Effector memory CD4-positive, alpha-beta T cell (primary cell): ENCODE data around the gene GET3.

Experiments
- DNase-seq, 3 donors: peaks; one replicate each; pipeline ENCODE4 v3.0.0-alpha.2; 2020
- H3K27ac ChIP-seq: 2 replicates; pipeline ENCODE4 v1.7.0; 2013; ENCODE audit warnings: mild to moderate bottlenecking, low read length, moderate library complexity; ENCODE audit not compliant: insufficient read depth, poor library complexity, severe bottlenecking
- H3K27me3 ChIP-seq: replicated peaks from 2 replicates; pipeline ENCODE4 v1.7.0; 2013; ENCODE audit warnings: mild to moderate bottlenecking, low read length; ENCODE audit not compliant: insufficient read depth, control insufficient read depth, poor library complexity, severe bottlenecking
- H3K36me3 ChIP-seq: 2 replicates; pipeline ENCODE4 v1.7.0; 2013; ENCODE audit warnings: mild to moderate bottlenecking, low read length, moderate library complexity; ENCODE audit not compliant: control insufficient read depth, insufficient read depth
- H3K4me1 ChIP-seq: 2 replicates; pipeline ENCODE4 v1.7.0; 2013; ENCODE audit warnings: low read length, mild to moderate bottlenecking; ENCODE audit not compliant: control insufficient read depth, insufficient read depth, poor library complexity, severe bottlenecking
- H3K4me3 ChIP-seq: 2 replicates; pipeline ENCODE4 v1.7.0; 2013; ENCODE audit warnings: low read length, low read depth, mild to moderate bottlenecking; ENCODE audit not compliant: insufficient read depth, poor library complexity, severe bottlenecking
- H3K9me3 ChIP-seq: 2 replicates; pipeline ENCODE4 v1.7.0; 2013; ENCODE audit warnings: mild to moderate bottlenecking, low read length, moderate library complexity; ENCODE audit not compliant: control insufficient read depth
- total RNA-seq, 3 donors: gene quantifications; one replicate each; lab custom pipeline; 2026; lab: John Stamatoyannopoulos, UW

Gene GET3
- 20.5 to 26.5 (median 21.8) reads per million in 3 donors for total RNA-seq

GRCh38 chr19:12736995-12737834, at the start of gene GET3:
TSS of gene GET3 (plus strand) at chr19:12737497. CDS start at chr19:12737506, 9 bp downstream.
- Histone ChIP-seq H3K27me3 (no peaks in the 10 kb centered on the region), H3K36me3 (no peaks in the 10 kb centered on the region), H3K27ac (peak within 1 kb of the TSS; percentile 90), H3K4me3 (peak within 1 kb of the TSS; percentile 85), H3K9me3 (no peaks in the 10 kb centered on the region), H3K4me1 (peaks cover 29% of the 10 kb centered on the region)
- peak; percentile 62 to 76 (median 63) for DNase-seq

GRCh38 chr19:12689012-12689411, 48.3 kb upstream of the GET3 start:
- H3K4me3 ChIP-seq, result no peak overlapping the region
- H3K4me1 ChIP-seq, result no peaks in the 10 kb centered on the region
- H3K27me3 ChIP-seq, result no peaks in the 10 kb centered on the region
- no peaks in the 10 kb centered on the region for H3K36me3 ChIP-seq
- H3K27ac ChIP-seq, result no peak overlapping the region
- no peaks in the 10 kb centered on the region for H3K9me3 ChIP-seq
- no peak for DNase-seq

GRCh38 chr19:12689581-12690216, 47.6 kb upstream of the GET3 start:
- H3K27ac ChIP-seq, result no peak overlapping the region
- H3K27me3 ChIP-seq, result no peaks in the 10 kb centered on the region
- H3K4me3 ChIP-seq, result no peak overlapping the region
- no peaks in the 10 kb centered on the region for H3K36me3 ChIP-seq
- no peaks in the 10 kb centered on the region for H3K4me1 ChIP-seq
- DNase-seq, result no peak
- H3K9me3 ChIP-seq, result no peaks in the 10 kb centered on the region

GRCh38 chr19:12692960-12693359, 44.3 kb upstream of the GET3 start:
- Histone ChIP-seq H3K27ac (no peak overlapping the region), H3K4me1 (peaks cover 11% of the 10 kb centered on the region), H3K27me3 (no peaks in the 10 kb centered on the region), H3K9me3 (no peaks in the 10 kb centered on the region), H3K4me3 (no peak overlapping the region), H3K36me3 (no peaks in the 10 kb centered on the region)
- DNase-seq, result no peak

GRCh38 chr19:12694641-12695040, 42.7 kb upstream of the GET3 start:
- H3K27ac ChIP-seq, result no peak overlapping the region
- H3K36me3 ChIP-seq, result no peaks in the 10 kb centered on the region
- no peak for DNase-seq
- H3K4me3 ChIP-seq, result no peak overlapping the region
- H3K9me3 ChIP-seq, result no peaks in the 10 kb centered on the region
- H3K27me3 ChIP-seq, result no peaks in the 10 kb centered on the region
- H3K4me1 ChIP-seq, result peaks cover 11% of the 10 kb centered on the region

GRCh38 chr19:12695096-12695495, 42.2 kb upstream of the GET3 start:
- Histone ChIP-seq H3K27me3 (no peaks in the 10 kb centered on the region), H3K36me3 (no peaks in the 10 kb centered on the region), H3K4me3 (no peak overlapping the region), H3K9me3 (no peaks in the 10 kb centered on the region), H3K27ac (no peak overlapping the region), H3K4me1 (peaks cover 11% of the 10 kb centered on the region)
- DNase-seq, result no peak

- Histone ChIP-seq H3K27me3 (no peaks in the 10 kb centered on the region), H3K27ac (no peak overlapping the region), H3K36me3 (no peaks in the 10 kb centered on the region), H3K4me3 (peak overlapping the region; percentile 72), H3K9me3 (no peaks in the 10 kb centered on the region), H3K4me1 (peaks cover 11% of the 10 kb centered on the region)
- DNase-seq, result no peak
Observed at GRCh38 chr19:12695514-12695913, 41.8 kb upstream of the GET3 start.

- H3K4me1 ChIP-seq, result peaks cover 11% of the 10 kb centered on the region
- peak overlapping the region; percentile 82 for H3K27ac ChIP-seq
- no peaks in the 10 kb centered on the region for H3K27me3 ChIP-seq
- H3K36me3 ChIP-seq, result peaks cover 3% of the 10 kb centered on the region
- no peak for DNase-seq
- H3K4me3 ChIP-seq, result peak overlapping the region; percentile 72
- H3K9me3 ChIP-seq, result no peaks in the 10 kb centered on the region
Observed at GRCh38 chr19:12695997-12696365, 41.3 kb upstream of the GET3 start.

GRCh38 chr19:12696366-12697335, 40.6 kb upstream of the GET3 start, which contains the start of gene FBXW9:
TSS of gene FBXW9 (minus strand) at chr19:12696631. CDS start at chr19:12696581, 50 bp downstream.
- Histone ChIP-seq H3K27me3 (no peaks in the 10 kb centered on the region), H3K36me3 (peaks cover 10% of the 10 kb centered on the region), H3K9me3 (no peaks in the 10 kb centered on the region), H3K4me1 (peaks cover 11% of the 10 kb centered on the region), H3K27ac (peak within 1 kb of the TSS; percentile 82), H3K4me3 (peak within 1 kb of the TSS; percentile 72)
- DNase-seq, result peak; percentile 93 to 96 (median 94)
